K562 (cell line): ENCODE data around the gene COL8A2. TPM values are rescaled to one million over a fixed set of nuclear protein-coding genes. Genes with fewer than 3 reads are reported as not detected.
"Not testable (repeated sequence)": the region's sequence is repeated elsewhere in the genome, so short reads cannot be mapped to it uniquely, and the experiment has no call there.

ENCODE experiments used
- ATAC-seq: fragments of 200-7000 bp; cut with Tn5 transposase; 3 replicates; pipeline ENCODE4 v1.9.1; 2020; ENCODE audit warnings: moderate library complexity
- BruUV-seq: library from RNA; stranded (reverse); fragments of 400-500 nt; replicated peaks from 2 replicates; lab custom pipeline; 2021; lab: Mats Ljungman, UMichigan
- CTCF ChIA-PET: fragments of 300-600 bp; formaldehyde crosslinking; extraction: SDS; loops from one replicate; lab custom pipeline; 2021; ENCODE audit warnings: low intra/inter-chr PET ratio; lab: Yijun Ruan, JAX
- POLR2A ChIA-PET: fragments of 300-600, 350-650 bp; sonication (Branson Sonifier 250); formaldehyde crosslinking; extraction: SDS; loops from one replicate; lab custom pipeline; 2021; ENCODE audit warnings: antibody characterized with exemption, inconsistent platforms; lab: Yijun Ruan, JAX
- DNase-seq, 4 experiments: peaks; one replicate each; pipeline versions ENCODE4 v3.0.0 to v3.0.0-alpha.2; 2011 to 2018; ENCODE audit warnings: low spot score in 3 of 4, mixed read lengths in 3 of 4; ENCODE audit errors: extremely low read depth in 1 of 4
- FAIRE-seq: peaks from 2 replicates; lab custom pipeline; 2011; peaks lifted over from hg19 to GRCh38; lab: Jason Lieb, UNC
- H2AFZ ChIP-seq: 2 replicates; pipeline ENCODE4 v1.6.0; 2011; ENCODE audit warnings: low read depth, low read length, control low read depth, inconsistent platforms
- H3K27ac ChIP-seq: fragments of 200-600 bp; 3 replicates; pipeline ENCODE4 v1.8.0; 2011; ENCODE audit warnings: low read depth, mild to moderate bottlenecking, control low read depth, inconsistent platforms, low read length, moderate library complexity, mixed read lengths; ENCODE audit errors: extremely low read depth
- H3K27me3 ChIP-seq, 2 experiments: fragments of 300-600 bp in 1 of 2; 2 replicates in 1 of 2; 3 replicates in 1 of 2; pipeline versions ENCODE4 v1.6.0 to v1.8.0; 2011; ENCODE audit warnings: inconsistent platforms in 2 of 2, low read length in 2 of 2, mild to moderate bottlenecking in 1 of 2, mixed read lengths in 1 of 2, moderate library complexity in 1 of 2; ENCODE audit not compliant: control insufficient read depth in 2 of 2, insufficient read depth in 2 of 2
- H3K36me3 ChIP-seq: fragments of 300-600 bp; 3 replicates; pipeline ENCODE4 v1.8.0; 2011; ENCODE audit warnings: mild to moderate bottlenecking, low read length, inconsistent platforms; ENCODE audit not compliant: control insufficient read depth, insufficient read depth
- H3K4me1 ChIP-seq, 2 experiments: fragments of 200-600 bp in 1 of 2; replicated peaks in 1 of 2; 2 replicates in 1 of 2; 3 replicates in 1 of 2; pipeline versions ENCODE4 v1.5.1 to v1.8.0; 2011; ENCODE audit warnings: inconsistent platforms in 2 of 2, low read length in 2 of 2, mild to moderate bottlenecking in 1 of 2, mixed read lengths in 1 of 2, moderate library complexity in 1 of 2; ENCODE audit not compliant: control insufficient read depth in 2 of 2, insufficient read depth in 2 of 2
- H3K4me2 ChIP-seq: 2 replicates; pipeline ENCODE4 v1.6.1; 2011; ENCODE audit warnings: low read length, control low read depth, inconsistent platforms, mixed read lengths; ENCODE audit not compliant: insufficient read depth
- H3K4me3 ChIP-seq: fragments of 200-600 bp; sonication (generic), shearing (Covaris generic); 2 replicates; pipeline ENCODE4 v1.5.1; 2016; ENCODE audit warnings: control low read depth, inconsistent platforms
- H3K79me2 ChIP-seq: fragments of 200-600 bp; 3 replicates; pipeline ENCODE4 v1.8.0; 2011; ENCODE audit warnings: low read length, inconsistent platforms; ENCODE audit not compliant: control insufficient read depth, insufficient read depth
- H3K9ac ChIP-seq, 2 experiments: 2 replicates each; pipeline versions ENCODE4 v1.6.0 to v1.6.1; 2011; ENCODE audit warnings: low read depth in 2 of 2, low read length in 2 of 2, control low read depth in 1 of 2, inconsistent platforms in 1 of 2, mild to moderate bottlenecking in 1 of 2, mixed read lengths in 1 of 2; ENCODE audit not compliant: insufficient read depth in 1 of 2
- H3K9me1 ChIP-seq: one replicate; pipeline ENCODE4 v1.6.0; 2011; ENCODE audit warnings: inconsistent platforms, mild to moderate bottlenecking, low read length, moderate library complexity; ENCODE audit not compliant: control insufficient read depth, insufficient read depth
- H3K9me3 ChIP-seq: replicated peaks from 2 replicates; pipeline ENCODE4 v1.5.1; 2011; ENCODE audit warnings: low read depth, low read length, inconsistent platforms; ENCODE audit not compliant: control insufficient read depth, insufficient read depth
- H4K20me1 ChIP-seq: replicated peaks from 2 replicates; pipeline ENCODE4 v1.6.1; 2011; ENCODE audit warnings: low read length, inconsistent platforms, mixed read lengths; ENCODE audit not compliant: control insufficient read depth, insufficient read depth
- ATF7 ChIP-seq: fragments of 450-650 bp; IDR thresholded peaks from 2 replicates; pipeline ENCODE4 v1.7.1; 2014; ENCODE audit warnings: mild to moderate bottlenecking, moderate library complexity
- E2F6 ChIP-seq, 2 experiments: IDR thresholded peaks; 2 replicates each; pipeline ENCODE4 v1.6.1; 2011; ENCODE audit warnings: borderline replicate concordance in 1 of 2, control low read depth in 1 of 2, low read depth in 1 of 2, low read length in 1 of 2, mild to moderate bottlenecking in 1 of 2, mixed read lengths in 1 of 2, moderate library complexity in 1 of 2; ENCODE audit not compliant: insufficient read depth in 1 of 2, insufficient read length in 1 of 2, poor library complexity in 1 of 2, severe bottlenecking in 1 of 2; ENCODE audit errors: extremely low read depth in 1 of 2
- EP300 ChIP-seq: IDR thresholded peaks from 2 replicates; pipeline ENCODE4 v1.6.1; 2012; ENCODE audit warnings: low read length, improper control_type of control experiment
- MAX ChIP-seq: sonication (generic); formaldehyde crosslinking; IDR thresholded peaks from 2 replicates; pipeline ENCODE4 v1.9.0; 2022; ENCODE audit warnings: mild to moderate bottlenecking, missing genetic modification reagents
- MTA3 ChIP-seq: fragments of 450-650 bp; formaldehyde crosslinking; IDR thresholded peaks from 2 replicates; pipeline ENCODE4 v1.6.1; 2017; ENCODE audit warnings: mild to moderate bottlenecking, borderline replicate concordance
- NFIC ChIP-seq: fragments of 450-650 bp; IDR thresholded peaks from 2 replicates; pipeline ENCODE4 v1.6.1; 2017; ENCODE audit warnings: mild to moderate bottlenecking, inconsistent platforms
- NRF1 ChIP-seq, 2 experiments: fragments of 450-650 bp; IDR thresholded peaks in 1 of 2; conservative IDR thresholded peaks in 1 of 2; 2 replicates each; pipeline ENCODE4 v1.6.1; 2014; ENCODE audit warnings: mild to moderate bottlenecking in 2 of 2
- TSC22D4 ChIP-seq: fragments of 450-650 bp; IDR thresholded peaks from 2 replicates; pipeline ENCODE4 v1.6.1; 2016; ENCODE audit warnings: missing genetic modification characterization, missing biosample characterization, control low read depth
- USF1 ChIP-seq: sonication (generic); formaldehyde crosslinking; IDR thresholded peaks from 2 replicates; pipeline ENCODE4 v1.9.0; 2022; ENCODE audit warnings: mild to moderate bottlenecking, missing genetic modification reagents
- ZNF707 ChIP-seq: fragments of 250-450 bp; sonication (Bioruptor Pico); conservative IDR thresholded peaks from 2 replicates; pipeline ENCODE4 v1.8.0; 2022; ENCODE audit warnings: inconsistent platforms, mild to moderate bottlenecking, moderate library complexity
- ZNF830 ChIP-seq: fragments of 250-450 bp; sonication (Bioruptor Pico); IDR thresholded peaks from 2 replicates; pipeline ENCODE4 v1.5.0; 2021; ENCODE audit warnings: mild to moderate bottlenecking
- WGBS: fragments of 100-300 bp; shearing (Covaris generic); methylation state at CpG from one replicate; pipeline ENCODE4 v1.1.6; 2016; ENCODE audit warnings: low coverage, mixed read lengths; ENCODE audit not compliant: insufficient coverage; ENCODE audit errors: missing lambda C conversion rate; 5-methylcytosine and 5-hydroxymethylcytosine counted together
- in situ Hi-C: fragments of 300-500 bp; cut with MboI; formaldehyde crosslinking; loops from 4 replicates; pipeline ENCODE4 v1.15.0; 2018; ENCODE audit warnings: inconsistent platforms, mixed read lengths
- intact Hi-C: fragments of 100-400 bp; cut with micrococcal nuclease; formaldehyde crosslinking; loops from 2 replicates; pipeline ENCODE4 v1.14.2; 2022
- polyA plus RNA-seq, 8 experiments: library from polyadenylated mRNA; depleted of rRNA in 4 of 8; stranded (reverse) in 5 of 8; unstranded in 3 of 8; fragments of >200 nt; fragmentation: Nextera tagmentation in 2 of 8; fragmentation: Illumina TruSeq in 1 of 8; extraction: Ambion mirVana in 2 of 8; extraction: Trizol in 1 of 8; gene quantifications; 2 replicates each; pipeline versions ENCODE4 v1.2.1 to v1.2.3, GENCODE V29; 2011 to 2014; ENCODE audit warnings: inconsistent platforms in 1 of 8, missing spikeins in 1 of 8
- total RNA-seq, 7 experiments: library from RNA; depleted of rRNA in 6 of 7; stranded (reverse); fragments of >200 nt in 6 of 7; fragmentation: Illumina TruSeq in 2 of 7; extraction: Trizol in 2 of 7; gene quantifications; 2 replicates each; pipeline versions ENCODE4 v1.2.1 to v1.2.3, GENCODE V29; 2011 to 2021; ENCODE audit warnings: low replicate concordance in 1 of 7

The COL8A2 gene
- total and polyA plus RNA-seq, 9 of the 15 experiments (the other 6 are each of a cell fraction or from before 2014, with no cell fraction given): 0.03 to 0.14 (median 0.04) TPM; not detected in 5

- BruUV-seq, CTCF ChIA-PET, H3K27me3 ChIP-seq, ATAC-seq, H3K27ac ChIP-seq, H3K4me3 ChIP-seq, DNase-seq, H4K20me1 ChIP-seq, H3K9ac ChIP-seq, H2AFZ ChIP-seq, intact Hi-C loops, H3K9me1 ChIP-seq, in situ Hi-C loops, H3K9me3 ChIP-seq, FAIRE-seq, H3K4me2 ChIP-seq: not testable (repeated sequence)
- Histone ChIP-seq H3K36me3 (peaks cover 32% of the 10 kb centered on the region), H3K79me2 (peaks cover 81% of the 10 kb centered on the region), H3K4me1 (peaks cover 54 to 67% of the 10 kb centered on the region in 2 experiments)
- TF ChIP-seq NFIC: peak; percentile 49
- POLR2A ChIA-PET: interaction anchor here (3.2 to 5.5 kb wide), 3 partner anchors 9 to 29 kb away, joined by 16 to 42 read pairs (median 35); partner anchors contain the start of gene TRAPPC3
- 96% methylated on average over 6 of the region's 10 CpGs for WGBS
Measured at GRCh38 chr1:36158827-36159252, 33.8 kb upstream of the COL8A2 start.

- peak overlapping the region; percentile 81 to 86 for H3K9ac ChIP-seq
- no peak for ATAC-seq
- peak in 1 of 2 experiments; percentile 46 for TF ChIP-seq E2F6 (IDR thresholded peaks at IDR 0.05; ENCODE audit: borderline replicate concordance in 1 of 2, extremely low read depth in 1 of 2, insufficient read depth in 1 of 2, insufficient read length in 1 of 2, low read depth in 1 of 2, low read length in 1 of 2, poor library complexity in 1 of 2, severe bottlenecking in 1 of 2)
- TF ChIP-seq TSC22D4 (tag): no peak
- peak; percentile 52; the same call in 1 of the 2 replicates for TF ChIP-seq MAX (CRISPR knock-in tag)
- TF ChIP-seq ZNF830: no peak
- TF ChIP-seq ATF7: no peak
- TF ChIP-seq MTA3: no peak
- peak; percentile 35; the same call in 1 of the 2 replicates for TF ChIP-seq USF1 (CRISPR knock-in tag)
- TF ChIP-seq EP300: no peak
- no peak for TF ChIP-seq ZNF707 (CRISPR knock-in tag)
- no peak for TF ChIP-seq NRF1 (conservative IDR thresholded peaks at IDR 0.05 in 1 of 2, IDR thresholded peaks at IDR 0.05 in 1 of 2)
Measured at GRCh38 chr1:36157973-36158826, 33.2 kb upstream of the COL8A2 start.

More at GRCh38 chr1:36157973-36158826, 33.2 kb upstream of the COL8A2 start:
- intact Hi-C loops: no loop called here
- in situ Hi-C loops: no loop called here
- CTCF ChIA-PET: interaction anchor here (0.9 kb wide), 1 partner anchor 31 kb away, joined by 3 read pairs; no protein-coding TSS in a partner anchor
- Histone ChIP-seq H3K9me3 (no peaks in the 10 kb centered on the region), H3K4me3 (peak overlapping the region; percentile 92; the same call in 1 of the 2 replicates), H3K27me3 (no peaks in the 10 kb centered on the region), H3K79me2 (peaks cover 75% of the 10 kb centered on the region), H3K36me3 (peaks cover 32% of the 10 kb centered on the region), H2AFZ (no peak overlapping the region), H3K9me1 (peaks cover 4% of the 10 kb centered on the region), H3K4me2 (peak overlapping the region; percentile 87), H3K27ac (peak overlapping the region; percentile 84; the same call in 1 of the 3 replicates), H4K20me1 (0 out of 2 replicates have a peak, but pooled peaks cover 3% of the 10 kb centered on the region), H3K4me1 (peaks cover 54 to 67% of the 10 kb centered on the region in 2 experiments)
- BruUV-seq: TSS peak; percentile 38
- POLR2A ChIA-PET: interaction anchor here (1.5 to 5.5 kb wide), 3 partner anchors 7 to 30 kb away, joined by 5 to 16 read pairs (median 5); no protein-coding TSS in a partner anchor
- DNase-seq (no peak), FAIRE-seq (no peak)
- WGBS: 73% methylated on average over 9 of the region's 9 CpGs
